Fibroblast of lung (primary cell): Measurements from ENCODE around the gene KIRREL3.

ENCODE experiments used
- CTCF ChIP-seq, 2 donors: IDR thresholded peaks in 1 of 2; conservative IDR thresholded peaks in 1 of 2; 1 replicate in 1 of 2; 2 replicates in 1 of 2; pipeline ENCODE4 v1.5.1; 2011 to 2012; ENCODE audit warnings: low read length in 2 of 2, control low read depth in 1 of 2, inconsistent platforms in 1 of 2, low read depth in 1 of 2, mild to moderate bottlenecking in 1 of 2
- EZH2 ChIP-seq: IDR thresholded peaks from 2 replicates; pipeline ENCODE4 v1.5.1; 2012; ENCODE audit warnings: low read length, control low read depth, mild to moderate bottlenecking; ENCODE audit errors: missing control alignments

GRCh38 chr11:126437731-126438130, 562.8 kb downstream of the KIRREL3 start:
- TF ChIP-seq CTCF (conservative IDR thresholded peaks at IDR 0.05 in 1 of 2, IDR thresholded peaks at IDR 0.05 in 1 of 2; ENCODE audit: low read depth in 1 of 2, low read length in 2 of 2): no peak
- no peak for TF ChIP-seq EZH2
